ENCODE results near the gene THTPA. TPM values are rescaled to one million over a fixed set of nuclear protein-coding genes. Genes with fewer than 3 reads are reported as not detected.

Gene THTPA
- total and polyA plus RNA-seq, 2 of the 13 experiments (the other 11 are each of a cell fraction or from before 2014, with no cell fraction given), result 7.4 to 8.7 TPM

DNA sequence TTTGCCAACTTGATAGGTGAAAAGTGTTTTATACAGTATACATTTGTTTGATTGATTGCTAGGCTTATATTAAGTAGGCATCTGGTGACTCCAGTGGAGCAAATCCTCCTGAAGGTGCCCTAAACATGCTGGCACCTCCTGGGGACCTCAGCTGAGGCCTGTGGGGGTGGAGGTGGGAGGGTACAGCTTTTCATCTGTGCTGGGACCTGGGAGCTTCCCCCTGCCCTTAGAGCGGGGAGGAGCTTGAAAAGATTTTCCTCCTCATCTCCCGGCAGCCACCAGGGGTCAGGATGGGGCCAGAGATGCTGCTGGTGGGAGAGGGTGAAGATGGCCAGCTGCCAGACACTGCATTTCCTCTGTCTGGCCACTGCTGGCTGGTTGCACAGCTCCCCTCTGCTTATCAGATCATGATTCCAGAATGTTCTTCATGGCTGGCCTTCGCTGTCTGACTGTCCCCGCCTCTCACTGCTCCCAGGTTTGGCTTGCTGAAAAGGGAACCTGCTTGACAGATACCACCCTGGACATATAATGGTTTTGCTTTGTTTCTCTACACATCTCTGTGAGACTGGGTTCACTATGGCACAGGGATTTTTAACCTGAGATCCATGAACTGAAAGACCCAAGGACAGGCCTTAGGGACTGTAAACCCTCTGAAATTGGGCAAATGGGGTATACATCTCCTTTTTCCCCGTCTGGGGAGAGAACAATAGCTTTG is 33.0 kb downstream of the THTPA start (continued):
- TF ChIP-seq, protein P1, sequence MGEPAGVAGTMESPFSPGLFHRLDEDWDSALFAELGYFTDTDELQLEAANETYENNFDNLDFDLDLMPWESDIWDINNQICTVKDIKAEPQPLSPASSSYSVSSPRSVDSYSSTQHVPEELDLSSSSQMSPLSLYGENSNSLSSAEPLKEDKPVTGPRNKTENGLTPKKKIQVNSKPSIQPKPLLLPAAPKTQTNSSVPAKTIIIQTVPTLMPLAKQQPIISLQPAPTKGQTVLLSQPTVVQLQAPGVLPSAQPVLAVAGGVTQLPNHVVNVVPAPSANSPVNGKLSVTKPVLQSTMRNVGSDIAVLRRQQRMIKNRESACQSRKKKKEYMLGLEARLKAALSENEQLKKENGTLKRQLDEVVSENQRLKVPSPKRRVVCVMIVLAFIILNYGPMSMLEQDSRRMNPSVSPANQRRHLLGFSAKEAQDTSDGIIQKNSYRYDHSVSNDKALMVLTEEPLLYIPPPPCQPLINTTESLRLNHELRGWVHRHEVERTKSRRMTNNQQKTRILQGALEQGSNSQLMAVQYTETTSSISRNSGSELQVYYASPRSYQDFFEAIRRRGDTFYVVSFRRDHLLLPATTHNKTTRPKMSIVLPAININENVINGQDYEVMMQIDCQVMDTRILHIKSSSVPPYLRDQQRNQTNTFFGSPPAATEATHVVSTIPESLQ (CRISPR knock-in tag; conservative IDR thresholded peaks at IDR 0.05), result peak; percentile 96; the same call in 1 of the 2 replicates
- TF ChIP-seq KDM6A (CRISPR knock-in tag; IDR thresholded peaks at IDR 0.05; ENCODE audit: low read depth) (0 out of 2 replicates have a peak, but pooled peaks have one; percentile 11), NR2F2 (IDR thresholded peaks at IDR 0.05; ENCODE audit: borderline replicate concordance, low read depth) (peak; percentile 19; the same call in 1 of the 2 replicates), ELF1 (CRISPR knock-in tag; IDR thresholded peaks at IDR 0.05) (peak; percentile 77; the same call in 1 of the 2 replicates), ZNF143 (CRISPR knock-in tag; IDR thresholded peaks at IDR 0.05) (peak; percentile 69; the same call in 1 of the 2 replicates), ZSCAN20 (CRISPR knock-in tag; IDR thresholded peaks at IDR 0.05; ENCODE audit: borderline replicate concordance) (no peak), TEAD2 (CRISPR knock-in tag; IDR thresholded peaks at IDR 0.05) (no peak), ZNF354B (CRISPR knock-in tag; IDR thresholded peaks at IDR 0.05) (peak; percentile 97), ZNF644 (CRISPR knock-in tag; IDR thresholded peaks at IDR 0.05; ENCODE audit: low read depth) (peak; percentile 90), THYN1 (CRISPR knock-in tag; IDR thresholded peaks at IDR 0.05; ENCODE audit: borderline replicate concordance, low read depth) (peak; percentile 69; the same call in 1 of the 2 replicates), RARG (CRISPR knock-in tag; IDR thresholded peaks at IDR 0.05; ENCODE audit: low read depth) (no peak), ZFP37 (CRISPR knock-in tag; IDR thresholded peaks at IDR 0.05; ENCODE audit: borderline replicate concordance) (no peak), ZNF337 (CRISPR knock-in tag; IDR thresholded peaks at IDR 0.05; ENCODE audit: borderline replicate concordance, low read depth) (no peak)
- TF ChIP-seq, protein P2, sequence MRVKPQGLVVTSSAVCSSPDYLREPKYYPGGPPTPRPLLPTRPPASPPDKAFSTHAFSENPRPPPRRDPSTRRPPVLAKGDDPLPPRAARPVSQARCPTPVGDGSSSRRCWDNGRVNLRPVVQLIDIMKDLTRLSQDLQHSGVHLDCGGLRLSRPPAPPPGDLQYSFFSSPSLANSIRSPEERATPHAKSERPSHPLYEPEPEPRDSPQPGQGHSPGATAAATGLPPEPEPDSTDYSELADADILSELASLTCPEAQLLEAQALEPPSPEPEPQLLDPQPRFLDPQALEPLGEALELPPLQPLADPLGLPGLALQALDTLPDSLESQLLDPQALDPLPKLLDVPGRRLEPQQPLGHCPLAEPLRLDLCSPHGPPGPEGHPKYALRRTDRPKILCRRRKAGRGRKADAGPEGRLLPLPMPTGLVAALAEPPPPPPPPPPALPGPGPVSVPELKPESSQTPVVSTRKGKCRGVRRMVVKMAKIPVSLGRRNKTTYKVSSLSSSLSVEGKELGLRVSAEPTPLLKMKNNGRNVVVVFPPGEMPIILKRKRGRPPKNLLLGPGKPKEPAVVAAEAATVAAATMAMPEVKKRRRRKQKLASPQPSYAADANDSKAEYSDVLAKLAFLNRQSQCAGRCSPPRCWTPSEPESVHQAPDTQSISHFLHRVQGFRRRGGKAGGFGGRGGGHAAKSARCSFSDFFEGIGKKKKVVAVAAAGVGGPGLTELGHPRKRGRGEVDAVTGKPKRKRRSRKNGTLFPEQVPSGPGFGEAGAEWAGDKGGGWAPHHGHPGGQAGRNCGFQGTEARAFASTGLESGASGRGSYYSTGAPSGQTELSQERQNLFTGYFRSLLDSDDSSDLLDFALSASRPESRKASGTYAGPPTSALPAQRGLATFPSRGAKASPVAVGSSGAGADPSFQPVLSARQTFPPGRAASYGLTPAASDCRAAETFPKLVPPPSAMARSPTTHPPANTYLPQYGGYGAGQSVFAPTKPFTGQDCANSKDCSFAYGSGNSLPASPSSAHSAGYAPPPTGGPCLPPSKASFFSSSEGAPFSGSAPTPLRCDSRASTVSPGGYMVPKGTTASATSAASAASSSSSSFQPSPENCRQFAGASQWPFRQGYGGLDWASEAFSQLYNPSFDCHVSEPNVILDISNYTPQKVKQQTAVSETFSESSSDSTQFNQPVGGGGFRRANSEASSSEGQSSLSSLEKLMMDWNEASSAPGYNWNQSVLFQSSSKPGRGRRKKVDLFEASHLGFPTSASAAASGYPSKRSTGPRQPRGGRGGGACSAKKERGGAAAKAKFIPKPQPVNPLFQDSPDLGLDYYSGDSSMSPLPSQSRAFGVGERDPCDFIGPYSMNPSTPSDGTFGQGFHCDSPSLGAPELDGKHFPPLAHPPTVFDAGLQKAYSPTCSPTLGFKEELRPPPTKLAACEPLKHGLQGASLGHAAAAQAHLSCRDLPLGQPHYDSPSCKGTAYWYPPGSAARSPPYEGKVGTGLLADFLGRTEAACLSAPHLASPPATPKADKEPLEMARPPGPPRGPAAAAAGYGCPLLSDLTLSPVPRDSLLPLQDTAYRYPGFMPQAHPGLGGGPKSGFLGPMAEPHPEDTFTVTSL (CRISPR knock-in tag; IDR thresholded peaks at IDR 0.05; ENCODE audit: borderline replicate concordance), result no peak
- TF ChIP-seq, protein P3, sequence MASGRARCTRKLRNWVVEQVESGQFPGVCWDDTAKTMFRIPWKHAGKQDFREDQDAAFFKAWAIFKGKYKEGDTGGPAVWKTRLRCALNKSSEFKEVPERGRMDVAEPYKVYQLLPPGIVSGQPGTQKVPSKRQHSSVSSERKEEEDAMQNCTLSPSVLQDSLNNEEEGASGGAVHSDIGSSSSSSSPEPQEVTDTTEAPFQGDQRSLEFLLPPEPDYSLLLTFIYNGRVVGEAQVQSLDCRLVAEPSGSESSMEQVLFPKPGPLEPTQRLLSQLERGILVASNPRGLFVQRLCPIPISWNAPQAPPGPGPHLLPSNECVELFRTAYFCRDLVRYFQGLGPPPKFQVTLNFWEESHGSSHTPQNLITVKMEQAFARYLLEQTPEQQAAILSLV (CRISPR knock-in tag; IDR thresholded peaks at IDR 0.05; ENCODE audit: borderline replicate concordance), result peak; percentile 98
- TF ChIP-seq, protein P4, sequence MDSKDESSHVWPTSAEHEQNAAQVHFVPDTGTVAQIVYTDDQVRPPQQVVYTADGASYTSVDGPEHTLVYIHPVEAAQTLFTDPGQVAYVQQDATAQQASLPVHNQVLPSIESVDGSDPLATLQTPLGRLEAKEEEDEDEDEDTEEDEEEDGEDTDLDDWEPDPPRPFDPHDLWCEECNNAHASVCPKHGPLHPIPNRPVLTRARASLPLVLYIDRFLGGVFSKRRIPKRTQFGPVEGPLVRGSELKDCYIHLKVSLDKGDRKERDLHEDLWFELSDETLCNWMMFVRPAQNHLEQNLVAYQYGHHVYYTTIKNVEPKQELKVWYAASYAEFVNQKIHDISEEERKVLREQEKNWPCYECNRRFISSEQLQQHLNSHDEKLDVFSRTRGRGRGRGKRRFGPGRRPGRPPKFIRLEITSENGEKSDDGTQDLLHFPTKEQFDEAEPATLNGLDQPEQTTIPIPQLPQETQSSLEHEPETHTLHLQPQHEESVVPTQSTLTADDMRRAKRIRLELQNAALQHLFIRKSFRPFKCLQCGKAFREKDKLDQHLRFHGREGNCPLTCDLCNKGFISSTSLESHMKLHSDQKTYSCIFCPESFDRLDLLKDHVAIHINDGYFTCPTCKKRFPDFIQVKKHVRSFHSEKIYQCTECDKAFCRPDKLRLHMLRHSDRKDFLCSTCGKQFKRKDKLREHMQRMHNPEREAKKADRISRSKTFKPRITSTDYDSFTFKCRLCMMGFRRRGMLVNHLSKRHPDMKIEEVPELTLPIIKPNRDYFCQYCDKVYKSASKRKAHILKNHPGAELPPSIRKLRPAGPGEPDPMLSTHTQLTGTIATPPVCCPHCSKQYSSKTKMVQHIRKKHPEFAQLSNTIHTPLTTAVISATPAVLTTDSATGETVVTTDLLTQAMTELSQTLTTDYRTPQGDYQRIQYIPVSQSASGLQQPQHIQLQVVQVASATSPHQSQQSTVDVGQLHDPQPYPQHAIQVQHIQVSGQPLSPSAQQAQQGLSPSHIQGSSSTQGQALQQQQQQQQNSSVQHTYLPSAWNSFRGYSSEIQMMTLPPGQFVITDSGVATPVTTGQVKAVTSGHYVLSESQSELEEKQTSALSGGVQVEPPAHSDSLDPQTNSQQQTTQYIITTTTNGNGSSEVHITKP (CRISPR knock-in tag; IDR thresholded peaks at IDR 0.05; ENCODE audit: low read depth), result peak; percentile 86

Measured in HepG2 (cell line).